ENCODE results near the gene ARF3. TPM values are rescaled to one million over a fixed set of nuclear protein-coding genes. Genes with fewer than 3 reads are reported as not detected.

Gene ARF3
- total and polyA plus RNA-seq, 8 donors, result 34.7 to 56.5 (median 42.5) TPM

GRCh38 chr12:48998497-48999353 lies 41.4 kb upstream of the ARF3 start:
- Histone ChIP-seq H3K9me3 (no peaks in the 10 kb centered on the region), H3K27me3 (peaks cover 12 to 94% (median 49%) of the 10 kb centered on the region in 3 donors), H3K36me3 (peaks cover 11 to 35% (median 34%) of the 10 kb centered on the region in 4 donors), H3K27ac (peak overlapping the region in 1 of 5 donors; percentile 56), H3K4me1 (peaks cover 38 to 54% (median 51%) of the 10 kb centered on the region in 4 donors), H3K4me3 (peak overlapping the region; percentile 49 to 69 (median 56))
- DNase-seq, result peak; percentile 38 to 71
- TF ChIP-seq EP300 (IDR thresholded peaks at IDR 0.05), result no peak
- TF ChIP-seq POLR2A (IDR thresholded peaks at IDR 0.05), result no peak
- TF ChIP-seq, protein P1, sequence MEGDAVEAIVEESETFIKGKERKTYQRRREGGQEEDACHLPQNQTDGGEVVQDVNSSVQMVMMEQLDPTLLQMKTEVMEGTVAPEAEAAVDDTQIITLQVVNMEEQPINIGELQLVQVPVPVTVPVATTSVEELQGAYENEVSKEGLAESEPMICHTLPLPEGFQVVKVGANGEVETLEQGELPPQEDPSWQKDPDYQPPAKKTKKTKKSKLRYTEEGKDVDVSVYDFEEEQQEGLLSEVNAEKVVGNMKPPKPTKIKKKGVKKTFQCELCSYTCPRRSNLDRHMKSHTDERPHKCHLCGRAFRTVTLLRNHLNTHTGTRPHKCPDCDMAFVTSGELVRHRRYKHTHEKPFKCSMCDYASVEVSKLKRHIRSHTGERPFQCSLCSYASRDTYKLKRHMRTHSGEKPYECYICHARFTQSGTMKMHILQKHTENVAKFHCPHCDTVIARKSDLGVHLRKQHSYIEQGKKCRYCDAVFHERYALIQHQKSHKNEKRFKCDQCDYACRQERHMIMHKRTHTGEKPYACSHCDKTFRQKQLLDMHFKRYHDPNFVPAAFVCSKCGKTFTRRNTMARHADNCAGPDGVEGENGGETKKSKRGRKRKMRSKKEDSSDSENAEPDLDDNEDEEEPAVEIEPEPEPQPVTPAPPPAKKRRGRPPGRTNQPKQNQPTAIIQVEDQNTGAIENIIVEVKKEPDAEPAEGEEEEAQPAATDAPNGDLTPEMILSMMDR (IDR thresholded peaks at IDR 0.05), result no peak
- TF ChIP-seq POLR2AphosphoS5 (IDR thresholded peaks at IDR 0.05), result no peak
- 1 to 3% (median 1%) methylated on average over 38 to 48 of the region's 48 CpGs for WGBS, 5 donors
- intact Hi-C loops (cut with DNase I; ENCODE audit: low total_unique reads), result no loop called here

DNA sequence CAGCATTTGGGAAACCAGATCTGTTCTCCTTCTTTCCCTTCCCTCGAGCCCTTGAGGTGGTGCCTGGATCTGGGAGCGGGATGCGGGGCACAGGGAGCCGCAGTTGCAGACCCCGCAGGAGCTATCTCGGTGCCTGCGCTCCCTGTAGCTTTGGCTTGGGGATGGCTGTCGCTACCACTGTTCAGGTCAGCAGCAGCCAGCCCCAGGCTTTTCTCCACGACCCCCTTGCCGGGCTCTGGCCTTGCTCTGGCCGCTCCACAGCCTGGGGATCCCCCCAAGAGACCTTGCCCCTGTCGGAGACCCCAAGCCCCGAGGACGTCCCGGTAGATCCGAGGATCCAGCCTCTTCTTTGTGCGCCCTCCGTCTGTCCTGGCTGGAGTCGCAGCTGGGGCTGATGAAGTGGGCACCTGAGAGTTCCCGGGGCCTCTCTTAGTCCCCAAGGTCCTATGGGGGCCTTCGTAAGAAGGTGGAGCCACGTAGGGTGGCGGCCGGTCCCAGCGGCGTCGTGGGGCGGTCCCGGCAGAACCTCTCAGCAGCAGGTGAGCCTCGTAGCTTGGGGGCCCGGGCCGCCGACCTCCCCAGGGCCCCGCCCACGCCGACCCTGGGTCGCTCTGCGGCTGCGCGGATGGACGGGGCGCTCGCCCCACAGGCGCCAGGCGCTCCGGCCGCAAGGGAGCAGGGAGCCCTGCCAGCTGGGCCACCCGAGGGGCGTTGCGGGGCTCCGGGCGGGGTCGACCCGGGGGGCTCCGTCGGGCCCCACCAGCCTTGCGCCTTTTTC lies 40.6 kb upstream of the ARF3 start:
- peaks cover 38 to 54% (median 51%) of the 10 kb centered on the region in 4 donors for H3K4me1 ChIP-seq
- TF ChIP-seq, protein P1 (IDR thresholded peaks at IDR 0.05), result no peak
- TF ChIP-seq POLR2A (IDR thresholded peaks at IDR 0.05), result no peak
- no peak for TF ChIP-seq EP300 (IDR thresholded peaks at IDR 0.05)
- TF ChIP-seq POLR2AphosphoS5 (IDR thresholded peaks at IDR 0.05), result no peak
- H3K27ac ChIP-seq, result peak overlapping the region in 2 of 5 donors; percentile 26 to 56
- H3K36me3 ChIP-seq, result peaks cover 3 to 27% (median 26%) of the 10 kb centered on the region in 4 donors
- intact Hi-C loops (cut with DNase I; ENCODE audit: low total_unique reads), result no loop called here
- H3K9me3 ChIP-seq, result no peaks in the 10 kb centered on the region
- peaks cover 12 to 94% (median 52%) of the 10 kb centered on the region in 3 donors for H3K27me3 ChIP-seq
- WGBS, 5 donors, result 2 to 13% (median 4%) methylated on average over 9 to 57 of the region's 57 CpGs
- DNase-seq, result peak; percentile 40 to 70
- H3K4me3 ChIP-seq, result peak overlapping the region; percentile 49 to 69 (median 56)

DNA sequence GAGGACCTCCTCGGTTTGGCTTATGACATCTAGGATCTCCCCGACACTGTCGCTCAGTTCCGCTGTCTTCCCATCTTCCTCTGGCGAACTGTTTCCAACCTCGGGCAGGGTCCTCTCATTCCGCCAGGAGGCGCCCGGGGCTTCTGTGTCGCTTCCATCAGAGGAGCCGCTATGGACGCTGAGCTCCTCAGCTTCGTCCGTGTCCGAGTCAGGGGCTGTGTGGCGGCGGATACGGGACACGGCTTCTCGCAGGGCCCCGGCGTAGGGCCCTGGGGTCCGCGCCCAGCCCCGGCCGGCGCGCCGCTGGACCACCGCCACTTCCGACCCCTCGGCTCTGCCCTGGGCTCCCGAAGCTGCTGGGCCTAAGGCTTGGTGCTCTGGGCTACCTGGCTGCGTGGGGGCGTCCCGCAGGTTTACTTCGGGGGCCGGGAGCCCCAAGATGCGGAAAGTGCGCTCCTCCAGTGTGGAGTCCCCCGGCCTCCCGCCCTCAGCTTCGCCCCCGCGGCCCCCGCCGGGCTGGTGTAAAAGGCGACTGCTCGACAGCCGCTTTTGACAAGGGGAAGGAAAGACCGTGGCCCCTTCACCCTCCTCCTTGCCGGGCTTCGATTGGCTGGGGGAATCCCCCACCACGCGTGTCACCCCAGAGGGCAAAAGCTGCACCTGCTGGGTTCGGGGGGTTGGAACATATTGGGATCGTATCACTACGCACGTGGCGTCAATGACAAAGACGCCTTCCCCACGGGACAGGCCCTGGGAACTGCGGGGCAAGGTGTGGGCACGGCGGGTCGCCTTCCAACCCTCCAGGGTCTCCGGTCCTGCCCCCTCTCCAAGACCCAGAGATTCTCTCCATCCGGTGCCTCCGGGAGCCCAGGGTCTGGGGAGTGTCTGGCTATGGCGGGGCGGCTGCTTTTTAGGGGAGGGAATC lies 39.8 kb upstream of the ARF3 start:
- intact Hi-C loops (cut with DNase I; ENCODE audit: low total_unique reads), result no loop called here
- Histone ChIP-seq H3K36me3 (peaks cover 0 to 19% (median 18%) of the 10 kb centered on the region in 4 donors), H3K27ac (no peak overlapping the region), H3K4me1 (peaks cover 38 to 54% (median 51%) of the 10 kb centered on the region in 4 donors), H3K9me3 (no peaks in the 10 kb centered on the region), H3K27me3 (peaks cover 12 to 94% (median 52%) of the 10 kb centered on the region in 3 donors), H3K4me3 (peak overlapping the region; percentile 39 to 69 (median 50))
- TF ChIP-seq POLR2A (IDR thresholded peaks at IDR 0.05), result no peak
- TF ChIP-seq, protein P1 (IDR thresholded peaks at IDR 0.05), result peak in 5 of 7 experiments; percentile 60 to 80 (median 69)
- TF ChIP-seq POLR2AphosphoS5 (IDR thresholded peaks at IDR 0.05), result no peak
- peak; percentile 81 to 90 for DNase-seq
- WGBS, 5 donors, result 5 to 13% (median 7%) methylated on average over 23 to 71 of the region's 71 CpGs
